Activated effector memory CD4-positive, alpha-beta T cell treated with Interleukin-2 at 50 U/mL for 16 hours (primary cell): ENCODE results near the gene MYL10.

Source experiments
- DNase-seq: peaks from one replicate; pipeline ENCODE4 v3.0.0-alpha.2; 2020

MYL10 gene

DNA sequence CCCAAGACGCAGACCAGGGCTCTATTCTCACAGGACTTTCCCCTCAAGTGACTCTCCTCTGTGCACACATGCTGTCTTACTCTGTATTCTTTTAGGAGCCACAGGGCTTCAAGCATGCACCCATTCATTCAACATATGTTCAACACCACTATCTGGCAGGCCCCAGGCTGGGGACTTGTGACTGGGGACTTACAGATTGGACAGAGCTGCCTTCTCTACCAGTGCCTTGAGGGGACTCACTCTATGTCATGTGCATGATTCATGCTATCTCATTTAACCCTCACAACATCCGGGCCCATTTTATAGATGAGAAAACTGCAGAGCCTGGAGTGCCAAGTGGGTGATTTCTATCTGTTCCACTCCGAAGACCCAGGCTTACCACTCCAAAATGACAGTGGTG lies 34.3 kb downstream of the MYL10 start:
- no peak for DNase-seq

DNA sequence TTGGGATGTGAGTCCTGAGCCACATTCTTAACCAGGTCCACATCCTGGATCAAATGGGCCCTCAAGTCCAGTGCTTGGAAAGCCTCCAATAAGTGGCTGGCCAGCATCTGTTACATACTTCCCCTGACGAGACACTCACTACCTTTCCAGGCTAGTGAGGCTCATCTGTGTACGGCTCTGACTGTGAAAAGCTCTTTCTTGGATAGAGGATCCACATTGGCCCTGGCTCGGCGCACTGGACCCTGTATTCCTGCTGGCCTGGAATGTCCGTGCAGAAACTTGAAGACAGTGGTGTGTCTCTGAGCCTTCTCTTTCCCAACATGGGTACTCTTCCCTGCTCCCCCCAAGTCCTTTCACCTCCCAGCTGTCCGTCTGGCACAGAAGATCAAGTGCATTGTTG lies 35.5 kb downstream of the MYL10 start:
- DNase-seq, result no peak

DNA sequence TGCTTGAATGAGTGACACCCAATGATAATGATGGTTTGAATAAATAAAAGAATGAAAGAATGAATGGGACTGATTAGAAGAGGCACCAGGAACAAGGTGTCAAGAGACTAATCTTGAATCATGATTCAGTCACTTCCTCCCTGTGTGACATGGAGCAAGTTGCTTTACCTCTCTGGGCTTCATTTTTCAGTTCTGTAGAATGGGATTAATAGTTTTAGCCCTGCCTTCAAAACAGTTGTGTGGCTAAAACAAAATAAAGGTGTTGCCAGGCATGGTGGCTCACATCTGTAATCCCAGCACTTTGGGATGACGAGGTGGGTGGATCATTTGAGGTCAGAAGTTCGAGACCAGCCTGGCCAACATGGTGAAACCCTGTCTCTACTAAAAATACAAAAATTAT lies 37.6 kb downstream of the MYL10 start:
- DNase-seq, result no peak

DNA sequence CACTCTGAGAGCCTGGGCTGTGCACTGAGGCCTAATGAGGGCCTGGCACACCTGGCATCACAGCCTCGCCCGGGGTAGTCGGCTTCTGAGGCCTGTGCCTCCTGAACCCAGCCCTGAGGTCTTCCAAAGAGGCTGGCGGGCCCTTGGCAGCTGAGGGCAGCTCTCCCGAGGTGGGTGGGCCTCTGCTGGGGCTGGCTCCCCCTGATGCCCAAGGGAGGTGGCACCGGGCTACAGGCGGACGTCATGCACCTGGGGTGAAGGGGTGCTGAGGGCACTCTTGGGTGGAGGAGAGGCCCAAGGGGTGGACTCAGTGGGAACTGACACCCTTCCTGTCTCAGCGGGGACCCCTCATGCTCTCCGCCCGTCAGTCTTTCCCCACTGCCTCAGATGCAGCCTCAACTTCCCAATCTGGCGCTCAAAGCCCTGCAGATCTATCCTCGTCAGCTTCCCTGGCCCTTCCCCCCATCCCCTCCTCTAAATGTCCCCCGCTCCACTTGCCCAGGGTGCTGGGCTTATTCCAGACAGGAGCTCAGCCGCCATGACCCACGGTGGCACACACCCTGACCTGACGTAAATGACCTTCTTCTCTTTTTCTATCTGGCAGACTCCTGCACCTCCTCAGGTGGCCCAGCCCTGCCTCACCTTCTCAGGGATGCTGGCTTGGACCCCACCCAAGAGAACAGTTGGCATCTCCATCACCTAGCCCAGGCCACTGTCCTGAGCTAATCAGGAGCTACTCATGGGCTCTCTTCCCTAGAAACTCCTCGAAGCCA lies 38.2 kb downstream of the MYL10 start:
- no peak for DNase-seq

DNA sequence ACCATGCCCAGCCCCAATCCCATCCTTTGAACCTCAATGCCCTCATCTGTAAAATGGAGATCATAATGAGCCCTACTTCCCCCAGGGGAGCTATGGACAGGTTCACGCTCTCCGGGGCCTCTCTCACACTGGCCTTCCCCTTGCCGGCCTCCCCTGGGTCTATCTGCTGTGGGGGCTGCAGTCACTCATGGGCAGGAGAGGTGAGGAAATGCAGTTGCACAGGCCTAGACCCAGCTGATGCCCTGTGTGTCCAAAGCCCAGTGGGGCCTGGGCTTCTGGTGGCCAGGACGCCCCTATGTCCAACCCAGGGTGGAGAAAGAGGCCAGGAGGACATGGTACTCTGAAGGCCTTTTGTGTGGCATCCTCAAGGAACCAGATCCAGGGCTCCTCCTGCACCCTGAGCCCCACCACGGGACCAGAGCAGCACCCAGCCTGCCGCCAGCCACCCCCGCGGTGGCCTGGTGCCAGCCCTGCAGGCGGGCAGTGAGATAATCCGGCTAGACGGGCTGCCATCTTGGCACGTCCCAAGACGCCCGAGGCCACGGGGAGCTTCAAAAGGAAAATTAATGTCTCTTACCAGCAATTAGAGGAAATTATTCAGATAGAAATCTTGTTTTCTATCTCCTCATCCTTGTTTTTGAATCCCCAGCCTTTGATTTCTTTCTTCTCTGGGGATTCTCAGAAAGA lies 39.0 kb downstream of the MYL10 start:
- DNase-seq, result no peak

DNA sequence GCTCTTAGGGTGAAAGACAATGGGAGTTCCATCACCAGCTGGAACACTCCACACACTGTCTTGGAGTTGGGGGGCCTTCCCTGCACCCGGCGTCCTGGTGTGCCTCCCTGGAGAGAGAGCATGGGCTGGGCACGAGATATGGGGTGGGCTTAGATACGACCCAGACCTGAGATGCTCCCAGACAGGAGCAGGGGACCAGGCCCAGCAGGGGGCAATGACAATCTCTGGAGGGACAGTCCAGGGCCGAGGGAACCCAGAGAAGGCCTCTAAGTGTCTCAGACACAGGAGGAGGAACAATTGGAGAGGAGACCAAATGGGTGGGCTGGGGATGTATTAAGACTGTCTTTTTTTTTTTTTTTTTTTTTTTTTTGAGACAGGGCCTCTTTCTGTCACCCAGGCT lies 40.0 kb downstream of the MYL10 start:
- DNase-seq, result no peak

DNA sequence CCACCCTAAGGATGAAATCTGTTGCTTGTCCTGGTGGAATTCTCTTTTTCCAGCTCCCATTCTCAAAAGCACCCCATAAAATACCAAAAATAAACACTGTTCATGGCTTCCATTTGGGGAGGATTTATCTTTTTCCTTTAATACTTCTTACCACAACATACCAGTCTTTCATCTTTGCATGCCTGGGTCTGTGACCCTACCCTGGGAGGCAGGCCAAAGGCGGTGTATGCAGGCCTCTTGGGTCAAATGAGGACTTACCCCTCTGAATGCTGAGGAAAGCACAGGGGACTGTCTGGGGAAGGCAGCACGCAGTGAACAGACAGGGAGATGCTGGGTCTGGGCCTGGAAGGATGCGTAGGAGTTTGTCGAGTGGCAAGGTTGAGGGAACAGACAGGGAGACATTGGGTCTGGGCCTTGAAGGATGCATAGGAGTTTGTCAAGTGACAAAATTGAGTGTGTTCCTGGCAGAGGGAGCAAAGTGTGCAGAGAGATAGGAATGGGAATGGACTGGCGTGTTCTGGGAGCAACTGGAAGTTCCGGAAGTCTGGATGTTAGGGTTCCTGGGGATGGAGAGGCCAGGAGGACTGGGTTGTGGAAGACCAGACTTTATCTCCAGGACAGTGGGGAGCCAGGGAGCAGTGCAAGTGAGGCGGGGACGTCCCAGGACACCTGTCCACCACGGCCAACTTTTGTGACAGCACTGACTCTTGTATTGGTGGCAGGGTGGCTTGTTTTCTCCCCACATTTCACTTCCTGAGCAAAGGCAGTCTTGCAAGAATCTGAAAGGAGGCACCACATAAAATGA lies 40.8 kb downstream of the MYL10 start:
- DNase-seq, result no peak

DNA sequence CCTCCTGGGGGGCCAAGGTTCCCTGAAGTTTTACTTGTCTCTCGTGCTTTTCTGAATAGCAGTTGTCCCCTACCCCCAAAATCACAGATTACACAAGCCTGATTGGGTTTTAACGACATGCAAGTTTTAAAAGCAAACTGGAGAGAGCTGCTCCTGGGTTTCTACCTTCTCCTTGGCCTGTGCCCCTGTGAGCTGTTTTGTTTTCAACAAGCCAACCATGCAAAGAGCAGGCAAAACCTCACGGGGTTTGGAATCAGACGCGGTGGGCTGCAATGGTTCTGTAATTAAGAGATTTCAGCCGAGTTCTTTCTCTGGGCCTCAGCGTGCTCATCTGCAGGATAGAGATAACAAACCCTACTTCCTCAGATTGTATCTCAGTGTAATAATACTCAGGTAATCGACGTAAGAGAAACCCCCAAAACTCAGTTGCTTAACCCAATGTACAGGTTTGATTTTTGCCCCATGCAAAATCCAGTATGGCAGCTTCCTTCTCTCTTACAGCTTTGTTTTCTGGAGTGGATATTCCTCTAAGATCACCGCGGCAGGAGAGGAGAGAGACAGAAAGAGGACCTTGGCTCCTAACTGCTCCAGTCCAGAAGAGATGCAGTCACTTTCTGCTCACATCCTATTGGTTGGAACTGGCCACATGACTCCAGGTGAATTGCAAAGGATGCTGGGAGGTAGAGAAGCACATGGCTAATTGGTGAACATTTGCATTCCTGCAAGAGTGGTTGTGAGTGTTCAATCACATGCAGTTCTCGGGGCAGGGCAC lies 42.0 kb downstream of the MYL10 start:
- DNase-seq, result no peak

DNA sequence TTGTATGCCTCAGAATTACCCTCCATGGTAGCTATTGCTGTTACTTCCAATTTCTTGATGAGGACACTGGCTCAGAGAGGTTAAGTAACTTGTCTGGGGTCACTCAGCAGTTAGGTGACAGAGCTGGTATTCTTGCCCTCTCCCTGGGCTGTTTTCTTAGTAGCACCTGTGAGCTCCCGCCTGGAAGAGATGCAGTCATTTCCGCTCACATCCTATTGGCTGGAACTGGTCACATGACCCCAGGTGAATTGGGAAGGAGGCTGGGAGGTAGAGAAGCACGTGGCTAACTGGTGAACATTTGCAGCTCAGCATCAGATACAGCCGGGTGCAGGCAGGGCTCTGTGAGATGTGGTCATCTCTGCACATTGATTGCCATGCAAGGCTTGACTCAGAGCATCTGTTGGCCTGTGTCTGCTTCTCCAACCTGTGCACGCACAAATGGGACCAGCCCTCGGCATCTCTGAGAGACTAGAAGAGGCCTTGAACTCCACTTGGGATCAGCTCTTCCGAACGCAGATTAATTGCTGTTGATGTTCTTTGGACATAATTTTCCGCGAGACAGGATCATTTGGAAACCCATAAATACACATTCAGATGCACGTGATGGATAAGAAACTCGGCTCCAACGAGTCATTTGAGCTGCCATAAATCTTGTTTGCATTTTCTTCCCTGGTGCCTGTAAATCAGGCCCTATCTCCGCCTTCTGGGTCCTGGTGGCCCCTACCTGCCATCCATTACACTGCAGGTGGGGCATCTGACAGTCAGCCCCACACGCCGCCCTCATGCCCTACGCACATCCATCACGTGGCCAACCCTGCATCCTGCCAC lies 42.8 kb downstream of the MYL10 start:
- DNase-seq, result no peak

DNA sequence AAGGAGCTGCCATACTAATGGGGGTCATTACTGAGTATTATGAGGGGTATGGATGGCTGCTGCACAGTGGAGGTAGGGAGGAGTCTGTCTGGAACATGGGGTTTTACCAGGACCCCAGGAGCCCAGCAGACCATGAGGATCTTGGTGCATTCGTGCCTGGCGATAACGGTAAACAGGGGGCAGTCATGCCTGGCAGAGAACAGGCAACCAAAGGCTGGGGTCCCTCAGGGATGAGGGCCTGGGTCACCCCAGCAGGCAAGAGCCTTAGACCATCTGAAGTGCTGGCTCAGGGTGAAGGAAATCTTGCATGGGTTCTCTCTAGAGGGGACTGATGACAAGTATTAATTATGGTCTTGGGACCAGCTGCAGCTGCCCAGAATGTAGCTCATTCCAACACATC lies 46.1 kb downstream of the MYL10 start:
- DNase-seq, result no peak

DNA sequence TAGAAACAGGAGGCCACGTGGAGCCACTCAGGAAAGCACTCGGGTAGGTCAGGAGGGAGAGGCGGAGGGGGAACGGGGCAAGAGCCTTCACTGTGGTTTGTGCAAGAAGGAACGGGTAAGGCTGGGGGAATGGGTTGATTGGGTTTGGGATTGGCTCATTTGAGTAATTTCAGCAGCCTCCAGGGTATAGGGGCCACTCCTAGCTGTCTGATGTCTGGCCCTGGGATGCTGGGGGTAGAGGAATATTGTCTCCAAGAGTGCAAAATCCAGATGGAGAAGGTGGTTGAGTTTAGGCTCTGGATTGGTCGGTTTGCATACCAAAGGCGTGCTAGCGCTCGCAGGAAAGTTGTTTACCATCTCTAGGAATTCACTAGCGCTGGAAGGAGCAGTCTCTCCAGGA lies 47.2 kb downstream of the MYL10 start:
- DNase-seq, result no peak

DNA sequence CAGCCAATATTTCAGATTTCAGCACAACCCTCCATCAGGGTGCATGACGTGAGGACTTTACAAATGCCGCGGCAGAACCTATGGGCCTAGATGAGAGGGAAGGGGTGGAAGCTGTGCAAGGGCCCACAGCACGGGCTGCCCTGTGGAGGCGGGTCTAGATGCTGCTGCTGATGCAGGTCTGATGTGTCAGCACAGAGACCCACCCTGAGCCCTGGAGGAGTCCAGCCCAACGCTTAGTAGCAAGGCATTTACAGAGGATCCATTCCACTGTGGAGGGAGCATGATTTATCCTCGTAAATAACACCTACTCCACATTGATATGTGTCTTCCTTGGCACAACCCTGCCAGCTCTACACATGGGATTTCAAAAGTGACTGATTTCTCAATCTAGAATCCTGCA lies 48.5 kb downstream of the MYL10 start:
- no peak for DNase-seq

DNA sequence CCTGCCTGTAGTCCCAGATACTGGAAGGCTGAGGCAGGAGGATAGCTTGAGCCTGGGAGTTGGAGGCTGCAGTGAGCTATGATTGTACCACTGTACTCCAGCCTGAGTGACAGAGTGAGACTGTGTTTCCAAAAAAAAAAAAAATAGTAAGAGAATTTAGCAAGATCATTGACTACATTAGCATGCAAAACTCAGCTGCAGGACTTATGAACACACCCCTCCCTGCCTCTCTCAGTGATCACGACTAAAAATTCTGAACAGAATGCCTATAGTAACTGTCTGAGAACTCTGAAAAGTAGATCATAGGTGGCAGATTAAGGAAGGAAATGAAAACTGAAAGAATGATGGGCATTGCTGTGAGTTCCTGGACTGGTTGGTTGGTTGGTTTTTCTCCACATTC lies 50.5 kb downstream of the MYL10 start:
- DNase-seq, result no peak

DNA sequence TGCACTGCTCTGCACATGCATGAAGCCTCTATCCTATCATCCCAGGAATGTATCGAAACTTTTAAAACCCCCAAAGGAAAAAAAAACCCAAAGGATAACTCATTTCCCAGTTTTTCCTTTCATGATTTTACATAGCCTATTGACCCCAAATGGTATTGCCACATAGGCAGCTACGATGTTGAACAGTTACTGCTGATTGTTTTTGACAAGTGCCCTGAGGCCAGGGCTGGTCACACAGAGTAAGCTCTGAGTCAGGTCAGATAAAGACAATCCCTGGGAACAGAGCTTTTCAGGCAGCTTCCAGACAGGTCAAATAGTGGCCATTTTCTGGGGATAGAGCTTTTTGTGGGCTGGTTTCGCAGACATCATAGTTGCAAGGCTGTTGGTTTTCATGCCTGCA lies 52.1 kb downstream of the MYL10 start:
- DNase-seq, result no peak

DNA sequence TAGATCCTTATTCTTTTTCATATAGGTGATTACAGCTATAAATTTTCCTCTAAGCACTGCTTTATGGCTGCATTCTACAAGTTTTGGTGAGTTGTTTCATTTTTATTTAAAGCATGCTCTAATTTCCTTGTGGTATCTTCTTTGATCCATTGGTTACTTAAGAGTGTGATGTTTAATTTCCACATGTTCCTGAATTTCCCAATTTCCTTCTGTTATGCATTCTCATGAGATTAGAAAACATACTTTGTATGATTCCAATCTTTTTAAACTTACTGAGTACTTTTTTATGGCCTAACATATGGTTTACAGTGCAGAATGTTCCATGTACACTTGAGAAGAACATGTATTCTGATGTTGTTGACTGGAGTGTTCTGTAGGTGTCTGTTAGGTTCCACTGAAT lies 53.4 kb downstream of the MYL10 start:
- DNase-seq, result no peak

DNA sequence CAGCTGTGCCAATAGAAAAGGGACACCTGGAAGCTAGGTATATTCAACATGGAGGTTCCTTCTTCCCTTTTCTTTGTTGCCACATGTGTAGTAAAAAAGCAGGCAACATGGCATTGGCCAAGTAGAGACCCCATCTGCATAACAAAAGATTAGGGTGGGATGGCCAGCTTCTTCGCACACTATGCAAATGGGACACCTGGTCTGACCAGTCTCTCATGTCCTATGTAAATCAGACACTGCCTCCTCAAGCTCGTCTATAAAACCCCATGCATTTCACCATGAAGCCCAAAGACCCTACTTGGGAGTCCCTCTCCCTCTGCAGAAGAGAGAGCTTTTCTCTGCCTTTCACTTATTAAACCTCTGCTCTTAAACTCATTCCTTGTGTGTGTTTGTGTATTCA lies 53.9 kb downstream of the MYL10 start:
- no peak for DNase-seq

DNA sequence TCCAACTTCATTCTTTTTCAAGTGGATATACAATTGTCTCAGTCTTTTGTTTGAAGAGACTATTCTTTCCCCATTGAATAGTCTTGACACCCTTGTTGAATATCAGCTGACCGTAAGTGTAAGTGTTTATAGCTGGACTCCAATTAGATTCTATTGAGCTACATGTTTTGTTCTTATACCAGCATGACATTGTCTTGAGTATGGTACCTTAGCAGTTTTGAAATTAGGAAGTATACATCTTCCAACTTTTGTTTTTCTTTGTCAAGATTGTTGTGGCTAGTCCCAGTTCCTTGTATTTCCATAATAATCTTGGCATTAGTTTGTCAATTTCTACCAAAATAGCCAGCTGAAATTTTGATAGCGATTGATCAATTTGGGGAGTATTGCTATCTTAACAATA lies 56.9 kb downstream of the MYL10 start:
- DNase-seq, result no peak

DNA sequence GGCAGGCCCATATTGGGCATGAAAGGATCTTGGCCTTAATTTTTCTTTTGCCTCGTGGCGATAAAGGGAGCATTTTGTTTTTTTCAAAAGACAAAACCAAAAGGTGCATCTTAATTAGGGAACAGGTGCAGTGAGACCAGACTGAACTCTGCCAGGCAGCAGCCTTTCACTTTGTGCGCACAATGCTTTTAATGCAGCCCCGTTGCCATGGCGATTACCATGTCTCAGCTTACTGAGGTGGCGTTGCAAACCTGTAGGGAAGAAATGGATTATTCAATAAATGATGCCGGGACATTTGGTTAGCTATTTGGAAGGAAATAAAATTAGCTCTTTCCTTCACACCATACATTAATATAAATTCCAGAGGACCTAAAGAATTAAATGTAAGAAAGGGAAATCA lies 61.9 kb downstream of the MYL10 start:
- no peak for DNase-seq

DNA sequence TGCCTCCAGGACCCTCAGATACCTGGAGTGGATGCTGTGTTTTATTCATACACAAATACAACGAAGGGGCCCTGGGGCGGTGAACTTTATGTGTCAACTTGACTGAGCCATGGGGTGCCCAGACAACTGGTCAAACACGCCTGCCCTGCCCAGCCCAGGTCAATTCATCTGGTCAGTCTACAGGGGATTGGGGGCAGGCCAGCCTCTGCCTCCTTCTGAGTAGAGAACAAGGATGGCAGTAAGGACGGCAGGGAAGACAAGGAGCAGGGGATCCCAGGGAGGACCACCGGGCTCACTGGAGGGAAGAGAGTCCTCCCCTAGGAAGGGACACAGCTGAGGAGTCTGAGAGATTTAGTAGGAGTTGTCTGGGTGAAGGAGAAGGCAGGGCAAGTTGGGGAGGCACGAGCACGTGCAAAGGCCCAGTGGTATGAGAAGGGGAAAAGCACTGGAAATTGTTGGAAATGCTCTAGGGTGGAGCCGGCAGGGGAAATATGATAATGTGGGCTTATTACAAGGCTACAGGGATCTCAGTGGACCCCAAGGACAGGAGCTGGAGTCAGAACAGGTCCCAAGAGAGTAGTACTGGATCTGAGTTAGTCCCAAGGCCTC lies 63.4 kb downstream of the MYL10 start:
- DNase-seq, result no peak

DNA sequence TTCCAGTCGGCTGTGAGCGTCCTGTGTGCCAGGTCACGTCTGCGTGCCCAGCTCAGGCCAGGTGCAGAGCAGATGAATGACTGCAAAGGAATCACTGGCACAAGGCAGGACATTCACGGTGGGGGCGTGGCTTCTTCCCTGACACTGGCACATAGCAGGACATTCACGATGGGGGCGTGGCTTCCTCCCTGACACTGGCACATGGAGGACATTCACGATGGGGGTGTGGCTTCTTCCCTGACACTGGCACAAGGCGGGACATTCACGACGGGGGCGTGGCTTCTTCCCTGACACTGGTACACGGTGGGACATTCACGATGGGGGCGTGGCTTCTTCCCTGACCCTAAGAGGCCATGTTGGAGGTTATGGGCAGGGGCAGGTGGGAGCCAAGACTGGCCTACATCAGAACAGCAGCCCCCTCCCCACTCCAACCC lies 64.3 kb downstream of the MYL10 start:
- DNase-seq, result no peak

DNA sequence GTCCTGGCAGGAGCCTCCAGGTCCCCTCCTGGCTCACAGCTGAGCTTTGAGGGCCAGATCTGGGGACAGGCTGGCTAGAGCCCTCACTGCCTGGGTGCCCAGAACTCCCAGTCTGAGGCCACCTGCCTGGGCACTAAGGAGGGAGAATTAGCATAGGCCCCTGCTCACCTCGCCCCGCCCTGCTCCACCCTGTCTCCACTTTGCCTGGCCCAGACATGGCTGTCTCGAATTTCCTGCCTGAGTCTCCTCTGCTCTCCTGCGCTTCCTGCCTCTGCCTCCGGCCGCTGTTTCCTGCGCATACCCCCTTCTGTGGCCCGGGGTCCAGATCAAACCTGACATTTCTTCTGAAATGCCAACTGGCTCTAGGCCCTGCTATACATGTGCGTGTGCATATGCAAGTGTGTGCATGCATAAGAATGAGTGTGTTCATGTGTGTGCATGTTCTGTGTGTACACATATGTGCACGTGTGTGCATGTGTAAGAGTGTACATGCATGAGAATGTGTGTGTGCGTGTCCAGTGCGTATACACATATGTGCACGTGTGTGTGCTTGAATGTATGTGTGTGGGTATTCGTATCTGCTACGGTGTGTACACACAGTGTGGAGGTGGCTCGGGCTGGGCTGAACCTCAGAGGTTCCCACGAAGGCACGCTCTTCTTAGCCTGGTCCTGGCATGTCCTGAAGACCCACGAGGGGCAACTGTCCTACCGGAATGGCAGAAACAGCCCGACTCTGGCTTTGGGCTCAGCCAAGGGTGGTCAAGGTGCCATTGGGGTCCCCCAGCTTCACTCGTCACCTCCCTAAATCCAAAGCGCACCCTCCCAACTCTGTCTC lies 64.9 kb downstream of the MYL10 start:
- DNase-seq, result no peak
